Anterior cingulate cortex (tissue), 58 donors: ENCODE measurements around the gene OLFML2A.
"Not testable (repeated sequence)": the region's sequence is repeated elsewhere in the genome, so short reads cannot be mapped to it uniquely, and the experiment has no call there.

ENCODE experiments used
- DNase-seq, 58 donors: peaks; one replicate each; lab custom pipeline; 2025; lab: John Stamatoyannopoulos, UW

OLFML2A gene

DNA sequence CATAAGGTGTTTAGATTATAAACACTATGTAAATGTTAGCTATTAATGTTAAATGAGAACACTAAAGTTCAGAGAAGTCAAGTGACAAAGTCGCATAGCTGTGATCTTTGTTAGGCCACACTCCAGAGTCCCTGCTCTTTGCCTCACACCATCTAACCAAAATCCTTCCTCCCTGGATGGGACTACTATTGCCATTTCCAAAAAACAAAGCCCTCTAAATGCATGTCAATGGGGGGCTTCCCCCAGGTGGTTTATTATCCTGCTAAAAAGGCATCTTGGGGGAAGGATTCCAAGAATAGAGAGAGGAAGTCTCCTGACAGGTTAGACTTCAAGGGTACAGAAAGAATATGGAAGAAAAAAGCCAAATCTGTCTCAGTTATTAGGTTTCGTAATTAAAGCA, 16.2 kb upstream of the OLFML2A start:
- DNase-seq = no peak

DNA sequence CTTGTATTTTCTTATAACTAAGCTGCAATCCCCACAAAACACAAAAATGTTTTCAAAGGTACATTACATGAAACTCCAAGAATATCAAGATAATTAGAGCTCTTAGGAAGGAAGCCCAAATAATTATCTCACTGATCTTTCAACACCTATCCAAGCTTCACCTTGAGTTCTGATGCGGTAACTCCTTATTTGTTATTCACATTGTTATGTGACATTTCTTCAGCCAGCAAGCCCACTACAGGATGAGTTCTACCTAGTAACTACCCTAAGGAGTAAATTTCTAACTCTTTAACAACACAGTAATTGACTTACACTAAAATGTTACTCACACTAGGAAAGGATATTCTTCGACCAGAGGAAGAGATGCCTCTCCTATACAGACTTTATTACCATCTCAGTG, 15.7 kb upstream of the OLFML2A start:
- no peak for DNase-seq

DNA sequence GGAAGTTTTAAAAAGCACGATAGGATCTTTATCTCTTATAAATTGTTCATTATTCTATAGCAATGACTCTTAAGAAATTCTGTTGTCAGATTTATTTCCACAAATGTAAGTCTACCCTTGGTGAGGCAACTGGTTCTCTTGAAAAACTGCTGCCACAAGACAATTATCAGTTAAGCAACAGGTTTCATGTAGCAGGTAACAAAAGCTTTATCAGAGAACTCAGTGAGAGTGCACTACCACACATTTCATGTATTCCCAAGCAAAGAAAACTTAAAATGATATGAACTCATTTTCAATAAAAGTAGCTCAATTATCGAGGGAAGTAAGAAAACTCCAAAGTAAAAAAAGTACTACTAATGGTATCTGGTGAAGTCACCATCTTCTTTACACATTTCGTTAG, 15.2 kb upstream of the OLFML2A start:
- DNase-seq = no peak

DNA sequence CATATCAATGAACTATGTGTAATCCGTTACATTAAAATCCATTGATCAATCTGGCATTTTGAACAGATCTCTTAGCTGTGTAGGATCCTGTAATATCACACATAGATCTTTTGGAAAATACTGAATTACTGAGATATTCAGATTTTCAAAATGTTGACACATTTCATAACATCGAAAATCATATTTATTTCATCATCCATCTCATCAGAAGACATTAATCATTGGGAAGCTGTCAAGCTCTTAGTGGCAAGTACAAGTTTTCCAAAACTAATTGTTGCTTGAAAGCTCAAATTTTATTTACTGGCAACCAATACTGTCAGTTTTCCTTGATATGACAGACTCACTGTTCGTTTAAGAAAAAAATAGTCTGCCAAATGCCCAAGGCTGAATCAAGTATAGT, 14.3 kb upstream of the OLFML2A start:
- DNase-seq = no peak

DNA sequence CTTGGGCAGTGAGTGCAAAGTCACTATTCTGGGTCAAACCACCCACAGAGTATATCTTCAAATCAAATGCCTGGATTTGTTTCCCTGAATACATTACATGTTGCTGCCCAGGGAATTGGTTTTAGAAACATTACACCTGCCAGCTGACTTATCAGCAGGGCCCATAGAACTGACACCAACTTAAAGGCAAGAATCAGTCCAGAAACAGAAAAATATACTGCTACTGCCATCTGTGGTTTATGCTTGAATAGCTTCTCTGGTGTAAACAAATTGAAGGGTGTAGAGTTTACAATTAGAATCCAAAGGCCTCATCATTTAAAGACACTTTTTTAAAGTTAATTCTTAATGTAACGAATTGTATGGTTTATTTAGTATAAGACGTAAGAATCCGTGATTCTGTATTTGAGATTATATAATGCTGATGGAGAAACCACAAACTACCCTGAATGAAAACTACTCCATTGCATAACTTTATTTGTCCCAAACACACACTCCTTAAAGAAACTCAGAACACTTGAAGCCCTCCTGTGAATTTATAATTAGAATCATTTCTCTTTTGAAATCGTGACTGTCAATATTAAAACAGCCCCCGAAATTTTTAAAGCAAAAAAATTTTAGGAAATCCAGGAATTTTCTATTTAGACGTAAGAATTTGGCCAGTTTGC, 12.0 kb upstream of the OLFML2A start:
- no peak for DNase-seq

DNA sequence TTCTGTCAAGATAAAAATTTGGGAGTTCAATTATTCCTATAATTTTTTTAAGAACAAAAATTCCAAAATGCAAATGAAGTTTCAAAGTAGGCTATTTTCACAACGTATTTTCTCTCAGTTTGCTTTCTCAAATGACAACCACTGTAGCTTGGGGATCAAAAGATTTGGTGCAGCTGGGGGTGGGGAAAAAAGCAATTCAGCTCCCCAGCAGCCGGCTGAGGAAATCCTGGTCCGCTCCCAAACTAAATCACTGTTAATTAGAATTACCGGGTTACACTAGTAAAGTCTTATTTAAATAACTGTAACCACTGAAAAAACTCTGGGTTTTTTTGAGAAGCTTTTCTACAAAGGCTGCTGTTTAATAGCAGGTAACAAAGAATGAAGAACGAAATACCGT, 11.5 kb upstream of the OLFML2A start:
- DNase-seq = no peak

DNA sequence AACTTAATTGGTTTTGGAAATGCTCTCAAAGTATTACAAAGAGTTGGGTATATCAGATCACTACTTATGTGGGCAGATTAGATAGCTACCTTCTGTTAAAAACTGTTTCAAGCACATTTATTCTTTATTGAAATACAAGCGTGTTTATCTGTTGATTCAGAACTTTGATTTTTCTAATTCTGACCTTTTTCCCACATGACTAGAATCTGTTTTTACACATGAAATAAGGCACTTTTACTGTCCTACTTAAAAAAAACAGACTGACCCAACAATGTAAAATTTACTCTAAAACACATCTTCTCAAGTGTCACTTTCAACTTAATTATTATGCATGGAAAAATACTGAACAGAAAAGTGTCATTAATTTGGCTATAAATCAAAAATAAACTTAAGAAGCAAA, 10.6 kb upstream of the OLFML2A start:
- DNase-seq = no peak

DNA sequence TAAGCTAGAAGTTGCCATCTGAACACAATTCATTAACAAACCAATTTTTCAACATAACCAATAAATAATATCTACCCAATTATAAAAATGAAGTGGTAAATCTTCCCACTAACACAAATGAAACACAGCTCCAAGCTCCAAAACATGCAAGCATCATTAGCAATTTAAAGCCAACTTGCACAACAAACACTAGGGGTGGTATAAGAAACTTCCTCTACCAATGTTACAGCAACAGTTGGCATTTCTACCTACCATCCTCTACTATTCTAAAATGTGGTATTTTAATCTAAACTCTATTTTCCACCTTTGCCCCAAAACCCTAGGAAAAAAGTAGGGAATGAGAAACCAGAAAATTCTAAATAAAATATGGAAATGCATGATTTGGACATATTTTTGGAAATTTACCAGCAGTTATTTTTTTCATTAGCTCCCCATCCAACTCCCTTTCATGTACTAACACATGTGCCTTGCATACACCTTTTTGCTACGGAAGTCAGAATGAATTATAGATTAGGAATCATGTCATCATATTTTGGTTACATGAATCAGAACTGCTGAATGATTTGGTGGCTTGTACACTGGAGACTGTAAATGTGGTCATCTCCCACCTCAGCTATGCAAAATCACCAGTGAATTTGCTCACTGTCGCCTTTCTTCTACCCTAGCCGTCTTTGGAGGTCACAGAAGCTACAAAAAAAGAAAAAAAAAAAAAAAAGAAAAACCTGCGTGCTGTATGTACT, 9.9 kb upstream of the OLFML2A start:
- no peak for DNase-seq

DNA sequence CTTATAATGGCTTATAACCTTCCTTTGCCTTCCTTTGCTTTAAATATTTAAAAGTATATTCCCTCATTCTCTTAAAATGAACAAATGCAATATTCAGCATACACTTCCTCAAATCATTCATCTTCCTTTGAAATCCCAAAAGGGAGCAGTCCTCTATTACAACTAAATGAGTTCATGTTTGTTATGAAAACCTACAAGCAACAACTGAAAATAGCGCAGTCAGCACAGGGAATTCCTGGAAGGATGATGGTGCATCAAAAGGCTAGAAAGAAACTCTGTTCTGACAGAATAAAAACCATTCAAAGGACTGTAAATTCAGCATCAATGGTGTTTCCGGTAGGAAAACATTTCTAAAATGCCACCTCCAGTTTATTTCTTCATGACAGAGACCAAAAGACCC, 9.1 kb upstream of the OLFML2A start:
- DNase-seq = no peak

DNA sequence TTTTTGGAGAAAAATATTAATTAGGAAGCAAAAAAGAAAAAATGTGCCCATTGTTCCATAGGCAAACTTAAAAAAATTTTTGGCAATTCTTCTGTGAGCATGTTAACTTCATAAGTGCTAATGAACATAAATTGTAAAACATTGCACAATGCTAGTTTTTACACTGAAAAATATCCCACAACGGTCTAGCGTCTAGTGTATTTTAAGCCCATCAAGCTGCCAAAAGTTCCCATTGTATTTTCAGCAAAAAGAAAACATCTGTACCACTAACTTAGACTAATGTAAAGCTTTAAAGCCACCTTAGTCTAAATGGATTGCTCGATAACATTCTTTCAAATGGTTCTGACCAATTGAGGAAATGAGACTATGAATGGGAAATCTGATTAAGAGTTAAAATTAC, 8.6 kb upstream of the OLFML2A start:
- no peak for DNase-seq

DNA sequence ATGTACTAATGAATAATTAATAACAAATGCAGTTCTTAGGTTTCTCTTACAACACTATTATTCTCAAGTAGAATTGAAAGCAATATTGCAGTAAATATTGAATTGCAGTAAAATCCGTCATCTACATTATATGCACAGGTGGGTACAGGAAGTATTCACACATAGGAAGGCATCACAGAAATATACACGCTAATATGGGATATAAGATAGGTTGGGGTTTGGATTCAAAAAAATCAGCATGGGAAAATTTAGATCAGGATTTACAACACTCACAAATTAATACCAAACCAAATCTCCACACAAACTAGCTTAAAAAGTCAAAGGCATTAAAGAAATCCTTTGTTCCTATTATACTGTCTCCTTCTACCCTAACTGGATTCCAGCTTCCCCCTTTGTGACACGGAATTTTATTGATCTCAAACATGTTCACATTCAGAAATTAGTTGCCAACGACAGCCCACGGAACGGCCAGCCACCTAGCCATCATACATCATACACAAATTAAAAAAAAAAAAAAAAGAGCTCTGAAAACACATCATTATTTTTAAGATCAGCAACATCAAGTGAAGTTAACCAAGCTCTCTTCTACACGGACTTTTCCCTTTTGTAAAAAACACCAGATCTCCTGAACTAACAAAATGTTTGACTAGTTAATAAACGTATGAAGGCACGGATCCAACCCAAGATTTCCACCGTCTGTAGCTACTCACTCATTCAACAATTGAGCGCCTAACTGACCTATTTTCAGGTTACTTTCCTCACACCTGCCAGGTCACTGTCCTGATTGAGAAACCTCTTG, 8.0 kb upstream of the OLFML2A start:
- DNase-seq = no peak

DNA sequence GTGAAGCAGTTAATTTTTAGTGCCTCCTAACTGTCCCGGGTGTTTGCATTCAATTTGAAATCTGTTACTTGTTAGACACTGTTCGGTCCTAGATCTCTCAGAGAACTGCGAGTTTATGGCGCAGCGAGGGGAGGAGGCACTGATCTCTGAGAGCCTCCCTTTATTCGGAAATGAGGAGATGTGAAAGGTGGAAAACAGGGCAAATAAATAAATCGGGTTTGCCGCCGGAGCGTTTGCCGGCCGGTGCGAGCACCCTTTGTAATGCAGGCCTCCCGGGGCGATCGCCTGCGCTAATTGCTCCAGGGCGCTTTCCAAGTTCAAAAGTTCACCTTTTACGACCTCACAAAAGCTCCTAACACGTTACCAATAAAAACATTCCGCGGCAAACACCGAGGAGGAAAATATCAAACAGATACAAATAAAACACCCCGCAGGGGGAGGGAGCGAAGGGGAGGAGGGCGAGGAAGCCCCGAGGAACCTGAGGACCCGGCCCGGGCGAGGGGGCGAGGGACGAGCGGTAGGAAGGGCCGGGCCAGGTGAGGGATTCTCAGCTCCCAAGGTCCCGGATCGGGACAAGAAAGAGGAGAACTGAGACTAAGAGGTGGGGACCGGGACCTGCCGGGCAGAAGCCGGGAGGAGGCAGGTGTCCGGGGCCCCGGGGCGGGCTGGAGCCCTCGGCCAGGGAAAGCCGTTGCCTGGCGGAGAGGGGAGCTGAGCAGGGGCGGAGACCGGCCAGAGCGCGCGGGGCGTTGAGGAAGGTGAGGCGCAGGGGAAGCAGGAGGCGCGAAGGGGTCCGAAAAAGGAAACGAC, 7.2 kb upstream of the OLFML2A start:
- DNase-seq = no peak

DNA sequence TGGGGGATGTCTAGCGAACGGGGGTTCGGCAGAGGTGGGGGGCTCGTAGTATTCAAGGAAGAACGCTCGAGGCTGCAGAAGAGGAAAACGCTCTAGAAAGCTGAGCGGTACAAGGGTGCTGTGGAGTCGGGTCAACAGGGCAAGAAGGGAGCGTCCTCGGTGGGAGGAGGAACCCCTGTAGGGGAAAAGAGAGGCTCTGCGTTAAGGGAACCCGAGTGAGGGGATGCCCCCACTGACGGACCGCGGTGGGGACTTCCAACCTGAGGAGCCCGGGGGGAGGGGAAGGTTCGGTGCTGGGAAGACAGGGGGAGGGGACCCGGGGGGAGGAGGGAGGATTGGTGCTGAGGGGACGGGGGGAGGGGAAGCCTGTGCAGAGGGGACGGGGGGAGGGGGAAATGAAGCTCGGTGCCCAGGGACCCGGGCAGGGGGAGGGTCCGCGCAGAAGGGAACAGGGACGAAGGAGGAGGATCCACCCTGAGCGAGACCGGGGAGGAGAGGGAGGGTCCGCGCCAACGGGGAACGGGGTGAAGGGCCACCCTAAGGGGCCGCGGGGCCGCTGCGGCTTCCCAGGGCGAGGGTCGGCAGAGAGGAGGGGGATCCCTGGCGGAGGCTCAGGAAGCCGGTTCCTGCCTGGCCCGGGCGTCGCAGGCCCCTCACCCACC, 6.4 kb upstream of the OLFML2A start:
- DNase-seq = peak in 1 of 58 donors; percentile 16

DNA sequence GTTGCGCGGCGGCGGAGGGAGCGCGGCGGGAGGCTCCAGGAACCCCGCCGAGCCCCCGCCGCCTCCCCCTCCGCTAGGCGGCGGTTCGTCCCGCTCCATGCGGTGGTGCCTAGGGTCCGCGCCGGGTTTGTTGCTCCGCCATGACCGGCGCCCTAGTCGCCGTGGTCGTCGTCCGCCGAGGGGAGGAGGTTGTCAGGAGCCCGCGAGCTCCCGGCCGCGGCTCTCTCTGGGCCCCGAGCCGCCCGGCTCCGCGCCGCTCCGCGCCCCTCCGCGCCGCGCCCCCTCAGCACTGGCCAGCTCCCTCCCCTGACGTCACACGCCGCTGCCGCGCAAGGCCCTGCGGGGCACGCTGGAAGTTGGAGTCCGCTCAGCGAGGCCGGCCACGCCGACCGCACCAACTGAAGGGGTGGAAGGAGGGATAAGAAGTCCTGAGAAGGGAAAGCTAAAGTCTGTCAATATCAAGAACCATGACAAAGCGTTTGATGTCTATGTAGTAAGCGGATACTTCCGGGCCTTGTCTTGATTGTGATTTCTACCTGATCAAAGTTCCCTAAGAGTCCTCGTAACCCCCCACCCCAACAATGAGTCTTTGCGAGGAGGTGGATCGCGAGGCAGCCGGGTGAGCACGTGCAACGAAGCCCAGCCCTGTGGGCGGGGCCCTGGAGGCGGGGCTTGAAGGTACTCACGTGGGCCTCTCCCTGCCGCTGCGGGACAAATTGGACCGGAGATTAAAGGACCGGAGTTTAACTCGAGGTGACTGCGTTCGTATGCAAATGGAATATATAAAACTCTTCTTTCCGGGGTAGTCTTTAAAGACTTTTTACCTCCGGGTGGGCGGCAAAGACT, 5.7 kb upstream of the OLFML2A start, which contains the start of gene NR6A1:
TSS of gene NR6A1 (minus strand) at position 291 of the 846 bp plus-strand sequence.
- peak; percentile 77 to 98 (median 93) for DNase-seq

DNA sequence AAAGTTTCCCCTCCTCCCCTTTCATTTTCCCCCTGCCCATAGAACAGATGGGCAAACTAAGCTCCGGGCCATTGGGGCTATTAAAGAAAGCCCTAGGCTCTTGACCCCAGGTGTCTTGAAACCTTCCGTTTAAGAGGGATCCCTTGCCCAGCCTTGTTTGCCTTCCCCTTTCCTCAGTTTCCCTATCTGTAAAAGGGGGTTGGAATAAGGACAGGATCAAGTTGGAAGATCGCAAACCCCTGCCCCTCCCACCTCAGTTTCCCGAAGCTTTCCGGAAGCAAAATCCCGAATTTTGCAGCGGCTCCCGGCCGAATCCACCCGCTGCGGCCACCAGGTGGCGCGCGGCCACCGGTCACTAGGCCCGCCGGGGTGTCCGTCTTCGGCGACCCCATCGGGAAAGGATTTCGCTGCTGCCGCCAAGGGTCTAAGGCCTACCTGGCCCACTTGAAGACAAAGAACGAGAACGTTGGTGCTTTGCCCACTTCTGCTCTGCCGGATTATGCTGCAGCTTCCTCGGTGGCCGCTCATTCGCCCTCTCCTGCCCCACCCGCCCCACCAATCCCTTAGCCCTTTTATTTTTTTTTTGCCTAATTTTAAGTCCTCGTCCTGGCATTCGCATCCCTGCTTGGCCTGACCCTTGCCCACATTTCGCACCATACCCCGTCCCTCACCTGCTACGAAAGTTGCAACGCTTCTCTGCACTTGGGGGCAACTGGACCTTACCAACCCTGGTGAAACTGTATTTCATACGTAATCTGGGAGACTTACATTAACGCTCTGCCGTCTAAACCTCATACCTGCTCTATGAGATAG, 4.9 kb upstream of the OLFML2A start:
- peak in 51 of 58 donors; percentile 22 to 71 (median 53) for DNase-seq

DNA sequence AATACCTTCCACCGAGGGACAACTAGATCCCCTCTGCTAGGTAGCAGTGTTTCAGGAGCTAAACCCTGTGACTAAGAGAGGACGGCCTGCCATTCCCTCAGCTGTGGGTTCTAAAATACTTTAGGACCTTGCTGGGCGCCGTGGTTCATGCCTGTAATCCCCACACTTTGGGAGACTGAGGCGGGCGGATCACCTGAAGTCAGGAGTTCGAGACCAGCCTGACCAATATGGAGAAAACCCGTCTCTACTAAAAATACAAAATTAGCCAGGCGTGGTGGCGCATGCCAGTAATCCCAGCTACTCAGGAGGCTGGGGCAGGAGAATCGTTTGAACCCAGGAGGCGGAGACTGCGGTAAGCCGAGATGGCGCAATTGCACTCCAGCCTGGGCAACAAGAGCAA, 4.1 kb upstream of the OLFML2A start:
- DNase-seq = not testable (repeated sequence)

DNA sequence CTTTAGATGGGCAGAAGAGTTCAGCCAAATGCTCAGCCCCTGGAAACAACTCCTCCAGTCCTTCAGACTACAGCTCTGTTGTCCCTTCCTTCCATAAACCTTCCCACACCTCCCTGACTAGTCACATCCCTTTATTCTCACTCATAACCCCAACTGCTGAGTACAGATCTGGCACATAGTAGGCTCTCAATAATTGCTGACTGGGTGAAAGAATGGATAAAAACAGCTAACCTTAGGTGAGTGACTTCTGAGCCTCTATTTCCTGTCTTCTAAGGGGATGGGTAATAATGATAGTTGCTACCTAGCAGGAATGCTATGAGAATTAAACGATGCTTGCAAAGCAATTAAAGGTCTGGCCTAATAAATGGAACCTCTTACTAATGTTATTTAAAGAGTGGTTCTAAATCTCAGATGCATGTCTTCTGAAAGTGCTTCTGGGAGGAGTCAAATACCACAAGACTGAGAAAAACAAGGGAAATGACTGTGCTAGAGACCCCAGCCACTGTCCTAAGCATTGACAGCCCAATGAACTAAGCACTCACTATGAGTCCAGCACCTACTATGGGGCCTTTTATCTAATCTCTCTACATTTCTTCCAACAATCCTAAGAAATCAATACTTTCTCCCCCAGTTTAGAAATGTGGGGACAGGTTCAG, 3.3 kb upstream of the OLFML2A start:
- no peak for DNase-seq
